PC-3 (cell line): ENCODE results near the gene LBP.
"Not testable (repeated sequence)": the region's sequence is repeated elsewhere in the genome, so short reads cannot be mapped to it uniquely, and the experiment has no call there.

Experiments
- CTCF ChIP-seq: fragments of 300-600 bp; sonication (generic); conservative IDR thresholded peaks from 2 replicates; pipeline ENCODE4 v1.5.1; 2017; ENCODE audit warnings: antibody characterized with exemption, low read depth, mild to moderate bottlenecking, low read length
- EZH2 ChIP-seq: fragments of 300-600 bp; sonication (generic); IDR thresholded peaks from one replicate; pipeline ENCODE4 v1.6.1; 2017; ENCODE audit warnings: antibody characterized with exemption, mild to moderate bottlenecking, low read length; ENCODE audit not compliant: unreplicated experiment
- EZH2phosphoT487 ChIP-seq: fragments of 300-600 bp; sonication (generic); IDR thresholded peaks from 2 replicates; pipeline ENCODE4 v1.6.1; 2018; ENCODE audit warnings: mild to moderate bottlenecking, antibody characterized with exemption, low read length, borderline replicate concordance

DNA sequence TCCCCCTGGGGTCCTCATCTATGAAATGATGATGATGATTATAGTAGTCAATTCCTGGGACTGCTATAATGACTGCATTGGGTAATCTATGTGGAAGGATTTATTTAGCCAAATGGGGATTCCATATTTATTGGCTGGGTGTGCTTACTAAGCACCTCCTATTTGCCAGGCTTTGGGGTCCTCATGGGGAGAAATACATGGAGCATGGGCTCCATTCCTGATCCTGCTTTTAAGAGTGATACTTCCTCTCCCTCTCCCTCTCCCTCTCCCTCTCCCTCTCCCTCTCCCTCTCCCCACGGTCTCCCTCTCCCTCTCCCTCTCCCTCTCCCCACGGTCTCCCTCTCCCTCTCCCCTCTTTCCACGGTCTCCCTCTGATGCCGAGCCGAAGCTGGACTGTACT, 31.6 kb downstream of the LBP start:
- not testable (repeated sequence) for TF ChIP-seq CTCF, EZH2, EZH2phosphoT487
